HG03045 (cell line): ENCODE results near the gene CDK11A.
"Not testable (repeated sequence)": the region's sequence is repeated elsewhere in the genome, so short reads cannot be mapped to it uniquely, and the experiment has no call there.

Source experiments
- ATAC-seq: cut with Tn5 transposase; IDR thresholded peaks from one replicate; pipeline ENCODE4 v1.9.1; 2021; ENCODE audit warnings: mild to moderate bottlenecking, moderate library complexity; ENCODE audit not compliant: unreplicated experiment

Gene CDK11A

DNA sequence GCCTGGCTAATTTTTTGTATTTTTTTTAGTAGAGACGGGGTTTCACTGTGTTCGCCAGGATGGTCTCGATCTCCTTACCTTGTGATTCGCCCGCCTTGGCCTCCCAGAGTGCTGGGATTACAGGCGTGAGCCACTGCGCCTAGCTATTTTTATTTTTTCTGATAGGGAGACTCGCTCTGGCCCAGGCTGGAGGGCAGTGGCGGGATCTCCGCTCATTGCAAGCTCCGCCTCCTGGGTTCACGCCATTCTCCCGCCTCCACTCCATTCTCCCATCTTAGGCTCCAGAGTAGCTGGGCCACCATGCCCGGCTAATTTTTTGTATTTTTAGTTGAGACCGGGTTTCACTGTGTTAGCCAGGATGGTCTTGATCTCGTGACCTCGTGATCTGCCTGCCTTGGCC, 1.9 kb upstream of the CDK11A start:
- ATAC-seq, result not testable (repeated sequence)

DNA sequence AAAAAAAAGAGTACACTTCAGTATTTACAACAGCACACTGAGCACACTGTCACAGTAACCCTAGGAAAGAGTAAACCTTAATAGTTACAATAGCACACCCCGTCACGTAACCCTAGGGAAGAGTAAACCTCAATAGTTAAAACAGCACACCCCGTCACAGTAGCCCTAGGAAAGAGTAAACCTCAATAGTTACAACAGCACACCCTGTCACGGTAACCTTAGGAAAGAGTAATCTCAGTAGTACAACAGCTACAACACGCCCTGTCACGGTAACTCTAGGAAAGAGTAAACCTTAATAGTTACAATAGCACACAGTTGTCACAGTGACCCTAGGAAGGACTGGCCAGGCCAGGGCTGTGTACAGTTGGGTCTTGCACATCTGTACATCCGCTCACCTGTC, 3.0 kb downstream of the CDK11A start:
- no peak for ATAC-seq

DNA sequence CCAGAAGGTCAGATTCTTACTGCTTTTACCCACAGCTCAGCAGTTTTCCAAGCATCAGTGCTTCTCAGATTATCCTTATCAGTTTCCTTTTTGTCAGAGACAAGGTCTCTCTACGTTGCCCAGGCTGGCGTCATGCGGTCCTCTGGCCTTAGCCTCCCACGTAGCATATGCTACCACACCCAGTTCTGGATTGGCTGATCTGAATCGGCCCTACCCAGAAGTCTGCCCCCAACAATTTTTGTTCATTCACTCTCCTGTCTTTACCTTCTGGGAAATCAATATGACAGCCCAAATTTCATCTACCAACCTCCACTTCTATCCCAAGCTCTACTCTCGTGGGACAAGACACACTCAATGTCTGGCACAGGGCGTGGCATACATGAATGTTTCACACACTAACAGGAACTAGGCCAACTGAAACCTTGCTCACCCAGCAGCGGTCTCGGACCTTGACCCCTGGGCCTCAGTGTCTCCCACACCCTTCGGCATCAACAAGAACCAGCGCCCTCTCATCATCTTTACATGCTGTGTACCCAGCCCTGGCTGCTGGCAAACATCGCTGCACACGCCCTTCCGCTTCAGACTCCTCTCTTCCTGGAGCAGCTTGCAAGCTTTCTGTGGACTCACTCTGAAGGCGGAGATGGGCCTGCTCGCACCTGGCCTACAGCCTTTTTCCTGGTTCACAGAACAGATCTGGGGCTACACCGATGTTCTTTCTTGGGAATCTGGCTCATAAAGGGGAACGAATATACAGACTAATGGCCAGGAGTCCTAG, 8.9 kb downstream of the CDK11A start:
- ATAC-seq, result not testable (repeated sequence)

DNA sequence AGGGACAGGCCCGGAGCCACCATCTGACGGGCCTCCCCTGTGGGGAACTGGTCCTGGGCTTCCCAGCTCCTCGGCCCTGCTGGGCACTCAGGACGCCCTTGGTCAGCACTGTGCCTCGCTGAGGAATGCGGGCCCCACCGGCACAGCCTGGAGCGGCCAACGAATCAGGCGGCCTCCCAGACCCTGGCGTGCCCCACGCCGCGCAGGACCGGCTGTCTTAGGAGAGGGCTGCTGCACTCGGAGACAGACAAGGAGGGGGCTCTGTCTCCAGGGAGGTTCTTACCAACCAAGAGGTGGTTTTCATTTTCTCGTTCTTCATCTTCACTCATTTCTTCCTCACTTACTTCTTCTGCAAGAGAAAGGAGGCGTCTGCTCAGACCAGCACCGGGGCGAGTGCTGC, 16.3 kb downstream of the CDK11A start:
- not testable (repeated sequence) for ATAC-seq

DNA sequence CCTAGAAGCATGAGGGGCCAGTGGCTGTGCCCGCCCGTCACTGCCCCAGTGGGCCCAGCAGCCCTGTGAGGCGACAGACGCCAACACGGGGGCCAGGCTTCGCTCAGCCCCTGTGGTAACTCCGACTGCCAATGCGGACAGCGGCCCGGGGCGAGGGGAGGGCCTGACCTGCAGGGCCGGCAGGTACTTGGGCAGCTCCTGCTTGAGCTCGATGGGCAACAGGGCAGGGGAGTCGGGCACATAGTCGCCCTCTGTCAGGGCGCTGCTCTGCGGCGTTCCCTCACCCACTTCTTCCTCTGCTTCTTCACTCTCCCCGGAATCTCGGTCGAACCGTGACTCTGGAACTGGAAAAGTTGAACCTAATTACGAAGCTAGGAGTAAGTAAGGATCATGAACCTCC, 16.9 kb downstream of the CDK11A start:
- ATAC-seq, result not testable (repeated sequence)

DNA sequence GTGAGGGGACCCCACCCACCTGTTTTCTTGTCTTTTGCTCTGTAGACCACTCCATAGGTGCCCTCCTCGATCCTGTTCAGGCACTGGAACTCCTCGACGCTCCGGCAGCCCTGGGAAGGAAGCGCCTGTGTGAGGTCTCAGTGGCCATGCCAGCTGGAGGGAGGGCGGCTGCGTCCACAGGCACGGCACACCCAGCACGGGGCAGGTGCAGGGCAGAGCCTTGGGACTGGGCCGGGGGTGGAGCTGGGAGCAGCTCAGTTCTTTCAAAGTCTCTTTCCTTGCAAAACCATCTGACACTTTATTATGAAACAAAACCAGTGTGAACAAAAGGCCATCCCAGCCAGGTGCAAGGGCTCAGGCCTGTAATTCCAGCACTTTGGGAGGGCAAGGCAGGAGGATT, 18.5 kb downstream of the CDK11A start:
- ATAC-seq, result not testable (repeated sequence)

DNA sequence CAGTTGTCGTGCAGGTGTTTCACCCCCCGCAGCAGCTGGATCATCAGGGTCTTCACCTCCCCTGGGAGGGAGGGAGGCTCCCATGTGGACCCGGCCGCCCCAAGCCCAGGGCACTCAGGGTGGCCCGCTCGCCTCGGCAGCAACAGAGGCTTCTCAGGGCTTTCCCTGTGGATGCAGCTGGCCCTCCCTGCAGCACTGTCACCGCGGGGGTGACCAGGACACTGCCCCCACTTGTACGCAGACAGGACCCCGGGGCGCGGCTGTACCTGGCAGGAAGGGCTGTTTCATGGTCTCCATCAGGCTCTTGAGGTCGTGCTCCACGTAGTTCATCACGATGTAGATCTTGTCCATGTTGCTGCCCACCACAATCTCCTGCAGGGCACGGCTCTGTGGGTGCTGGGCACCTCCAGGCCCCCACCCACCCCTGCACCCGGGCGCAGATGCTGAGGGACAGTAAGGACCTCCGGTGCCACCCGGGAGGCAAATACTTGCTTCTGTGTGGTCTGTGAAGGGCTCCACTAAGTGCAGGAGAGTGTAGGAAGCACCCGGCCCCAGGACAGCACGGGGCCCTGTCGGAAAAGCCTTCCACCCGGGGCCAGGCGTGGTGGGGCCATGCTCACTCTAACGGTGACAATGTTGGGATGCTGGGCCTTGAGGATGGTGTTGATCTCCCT, 19.7 kb downstream of the CDK11A start:
- not testable (repeated sequence) for ATAC-seq

DNA sequence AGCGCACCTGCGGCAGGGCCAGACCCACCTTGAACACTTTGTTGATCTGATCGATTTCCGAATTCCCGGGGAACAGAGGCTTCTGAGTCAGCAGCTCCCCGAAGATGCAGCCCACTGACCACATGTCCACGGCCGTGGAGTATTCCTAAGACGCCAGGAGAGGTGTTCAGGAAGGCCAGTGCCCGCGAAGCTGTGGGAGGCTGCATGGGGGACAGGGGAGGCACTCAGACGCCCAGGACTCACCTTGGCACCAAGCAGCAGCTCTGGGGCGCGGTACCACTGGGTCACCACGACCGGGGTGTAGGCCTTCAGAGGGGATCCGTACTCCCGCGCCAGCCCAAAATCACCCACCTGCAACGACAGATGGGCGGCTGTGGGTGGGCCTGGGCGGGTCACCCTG, 20.4 kb downstream of the CDK11A start:
- no peak for ATAC-seq

DNA sequence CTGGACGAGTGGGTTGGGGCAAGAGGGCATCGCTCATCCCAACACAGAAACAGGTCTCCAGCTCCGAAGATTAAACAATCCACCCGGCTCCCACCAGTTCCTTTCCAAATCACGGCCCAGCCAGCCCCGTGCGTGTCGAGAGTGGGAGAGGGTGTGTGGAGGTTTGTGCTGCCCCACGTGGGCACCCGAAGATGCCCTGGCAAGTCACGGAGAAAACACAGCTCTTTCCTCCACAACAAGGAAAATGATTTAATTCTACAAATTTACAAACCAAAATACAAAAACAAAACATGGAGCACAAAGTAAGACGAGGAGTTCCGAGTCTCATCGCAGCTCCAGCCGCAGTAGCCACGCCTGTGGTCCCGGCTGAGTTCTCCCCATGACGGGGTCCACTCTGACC, 21.7 kb downstream of the CDK11A start:
- not testable (repeated sequence) for ATAC-seq

DNA sequence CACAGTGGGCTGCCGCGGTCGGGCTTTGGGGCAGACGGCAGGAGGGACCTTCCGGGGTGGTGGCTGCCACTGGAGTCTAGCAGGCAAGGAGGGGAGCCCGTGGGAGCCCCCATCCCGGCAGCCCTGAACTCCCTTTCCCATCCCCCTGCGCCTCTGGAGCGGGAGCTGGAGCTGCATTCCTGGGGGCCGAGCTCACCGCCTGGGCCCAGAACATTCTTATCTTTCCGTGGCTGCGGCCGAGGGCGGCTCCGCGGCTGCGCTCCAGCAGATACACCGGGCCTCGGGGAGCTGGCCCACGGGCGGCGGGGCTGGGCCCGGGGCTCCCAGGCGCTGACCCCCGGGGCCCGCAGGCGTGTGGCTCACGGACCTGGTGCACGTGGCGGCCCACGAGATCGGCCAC, 23.6 kb downstream of the CDK11A start:
- not testable (repeated sequence) for ATAC-seq

DNA sequence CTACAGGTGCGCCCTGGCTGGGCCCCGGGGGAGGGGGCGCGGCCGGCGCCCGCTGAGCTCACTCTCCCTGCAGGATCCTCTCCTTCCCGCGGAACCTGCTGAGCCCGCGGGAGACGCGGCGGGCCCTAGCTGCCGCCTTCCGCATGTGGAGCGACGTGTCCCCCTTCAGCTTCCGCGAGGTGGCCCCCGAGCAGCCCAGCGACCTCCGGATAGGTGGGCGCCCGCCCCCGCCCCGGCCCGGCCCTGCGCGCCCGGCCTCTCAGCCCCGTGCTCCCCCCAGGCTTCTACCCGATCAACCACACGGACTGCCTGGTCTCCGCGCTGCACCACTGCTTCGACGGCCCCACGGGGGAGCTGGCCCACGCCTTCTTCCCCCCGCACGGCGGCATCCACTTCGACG, 24.1 kb downstream of the CDK11A start:
- ATAC-seq, result not testable (repeated sequence)

DNA sequence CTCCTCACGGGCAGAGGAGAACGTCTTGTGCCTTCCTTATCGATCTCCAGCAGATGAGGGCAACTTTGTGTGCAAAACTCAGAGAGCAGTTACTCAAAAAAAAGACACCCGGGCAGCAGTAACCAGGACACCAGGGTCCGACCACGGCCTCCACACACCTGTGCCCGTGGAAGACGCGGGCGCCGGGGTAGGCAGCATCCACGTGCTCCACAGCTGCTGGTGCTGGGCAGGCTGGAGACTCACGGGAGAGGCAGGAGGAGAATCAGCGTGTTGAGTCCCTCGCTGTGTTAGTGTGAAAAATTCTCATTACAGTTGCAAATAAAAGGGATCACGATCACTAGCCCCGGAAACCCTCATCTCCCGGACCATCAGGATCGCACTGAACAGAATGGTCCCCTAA, 25.1 kb downstream of the CDK11A start:
- not testable (repeated sequence) for ATAC-seq

DNA sequence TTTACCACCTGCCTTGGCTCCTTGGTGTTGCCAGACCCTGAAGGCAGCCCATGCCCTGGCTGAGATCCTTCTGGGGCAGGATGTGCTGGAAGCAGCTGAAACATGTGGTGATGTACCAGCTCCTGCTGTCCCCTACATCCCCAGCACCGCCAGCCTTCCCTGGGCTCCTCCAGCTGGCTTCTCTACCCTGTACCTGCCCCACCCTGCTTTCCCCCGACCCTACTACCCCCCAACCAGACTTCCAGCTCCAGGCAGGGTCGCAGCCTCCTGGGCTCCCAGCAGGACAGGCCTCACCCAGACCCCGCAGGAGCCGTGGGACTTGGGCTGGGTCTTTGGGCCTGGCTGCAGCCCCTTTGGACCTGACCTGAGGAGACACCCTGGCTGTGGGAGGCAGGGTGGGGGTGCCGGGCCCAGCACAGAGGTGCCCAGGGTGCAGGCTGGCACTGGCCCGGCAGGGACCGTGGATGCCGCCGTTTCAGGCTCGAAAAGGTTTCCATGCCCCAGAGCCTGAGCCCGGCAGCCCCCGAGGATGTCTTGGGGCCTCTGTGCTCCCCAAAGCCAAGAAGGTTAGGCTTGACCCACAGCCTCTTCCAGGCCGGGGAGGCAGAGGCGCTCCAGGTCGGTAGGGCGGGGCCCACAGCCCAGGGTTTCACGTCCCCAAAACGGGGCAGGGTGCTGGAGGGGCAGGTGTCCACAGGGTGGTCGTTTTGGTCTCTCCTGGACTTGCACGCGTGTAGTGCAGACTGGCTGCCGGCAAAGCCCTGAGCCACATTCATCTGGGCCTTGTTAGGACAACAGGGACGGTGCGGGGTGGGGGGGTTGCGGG, 26.6 kb downstream of the CDK11A start:
- not testable (repeated sequence) for ATAC-seq

DNA sequence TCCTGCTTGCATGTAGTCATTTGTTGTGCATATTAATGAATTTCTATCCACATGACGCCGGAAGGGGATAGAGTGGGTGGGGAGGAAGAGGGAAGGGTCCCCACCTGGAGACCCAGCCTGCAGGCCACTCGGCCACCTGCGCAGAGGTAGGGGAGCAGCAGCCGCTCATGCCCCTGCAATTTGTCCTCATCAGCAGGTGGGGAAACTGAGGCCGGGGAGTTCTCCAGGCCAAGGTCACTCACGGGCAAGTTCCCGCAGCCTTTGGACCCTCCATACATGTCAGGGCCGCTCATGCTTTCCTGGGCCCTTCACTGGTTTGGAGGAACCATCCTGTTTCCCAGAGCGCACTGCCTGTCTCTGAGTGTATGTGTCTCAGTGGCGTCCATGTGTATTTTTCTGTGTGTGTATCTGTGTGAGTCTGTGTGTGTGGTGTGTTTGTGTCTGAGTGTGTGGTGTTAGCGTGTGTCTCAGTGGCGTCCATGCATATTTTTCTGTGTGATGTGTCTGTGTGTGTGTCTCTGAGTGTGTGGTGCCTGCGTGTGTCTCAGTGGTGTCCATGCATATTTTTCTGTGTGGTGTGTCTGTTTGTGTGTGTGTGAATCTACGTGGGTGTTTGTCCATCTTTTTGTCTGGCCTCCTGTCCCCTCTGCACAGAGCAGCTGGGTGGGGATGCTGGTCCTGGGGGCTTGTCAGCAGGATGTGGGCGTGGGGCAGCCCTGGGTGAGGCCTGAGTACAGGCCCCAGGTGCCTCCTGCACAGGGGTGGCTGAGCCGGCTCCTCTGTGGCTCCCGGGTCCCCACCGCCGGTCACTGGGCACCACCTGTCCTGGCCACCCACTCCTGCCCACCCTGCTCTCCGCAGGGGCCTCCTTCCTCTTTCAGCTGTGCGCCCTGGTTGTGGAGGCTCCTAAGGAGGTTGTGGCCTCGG, 27.5 kb downstream of the CDK11A start:
- ATAC-seq, result not testable (repeated sequence)

DNA sequence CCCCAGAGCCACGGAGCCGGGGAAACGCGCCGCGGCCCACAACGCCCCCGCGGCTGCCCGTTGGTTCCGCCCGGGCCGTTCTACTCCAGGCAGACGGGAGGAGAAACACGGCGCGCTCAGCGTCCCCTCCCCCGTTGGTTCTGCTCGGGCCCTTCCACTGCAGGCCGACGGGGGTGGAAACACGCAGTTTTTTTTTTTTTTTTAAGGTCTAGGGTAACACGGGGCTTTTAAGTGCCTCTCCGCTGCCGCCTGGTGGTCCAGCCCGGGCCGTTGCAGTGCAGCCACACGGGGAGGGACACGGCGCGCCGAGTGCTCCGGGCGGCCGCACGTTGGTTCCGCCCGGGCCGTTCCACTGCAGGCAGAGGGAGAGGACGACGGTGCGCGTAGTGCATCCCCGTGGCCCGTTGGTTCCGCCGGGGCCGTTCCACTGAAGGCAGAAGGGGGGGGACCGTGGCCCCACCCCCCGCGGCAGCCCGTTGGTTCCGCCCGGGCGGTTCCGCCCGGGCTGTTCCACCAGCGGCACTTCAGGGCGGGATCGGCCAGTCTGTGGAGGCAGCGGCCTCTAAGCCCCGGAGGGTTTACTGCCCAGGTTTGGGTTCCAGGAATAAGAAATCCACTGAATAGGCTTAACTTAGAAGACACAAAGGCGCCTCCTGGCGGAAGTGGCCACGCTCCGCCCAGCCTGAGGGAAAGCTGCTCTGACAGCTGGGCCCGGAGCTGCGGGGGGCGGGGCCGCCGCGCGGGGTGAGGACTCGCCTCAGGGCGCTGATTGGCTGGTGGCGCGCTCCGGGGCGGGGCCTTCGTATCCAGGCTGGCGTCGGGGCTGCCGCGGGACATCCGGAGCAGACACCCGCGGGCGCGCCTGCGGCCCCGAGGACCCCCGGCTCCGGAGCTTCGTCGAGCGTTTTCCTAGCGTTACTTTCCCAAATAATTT, 31.2 kb downstream of the CDK11A start, which contains the start of gene SLC35E2B:
Gene SLC35E2B (minus strand): TSS at position 82 of the 934 bp plus-strand sequence. CDS start 16,096 bp downstream, outside the sequence.
- ATAC-seq, result peak; percentile 76

DNA sequence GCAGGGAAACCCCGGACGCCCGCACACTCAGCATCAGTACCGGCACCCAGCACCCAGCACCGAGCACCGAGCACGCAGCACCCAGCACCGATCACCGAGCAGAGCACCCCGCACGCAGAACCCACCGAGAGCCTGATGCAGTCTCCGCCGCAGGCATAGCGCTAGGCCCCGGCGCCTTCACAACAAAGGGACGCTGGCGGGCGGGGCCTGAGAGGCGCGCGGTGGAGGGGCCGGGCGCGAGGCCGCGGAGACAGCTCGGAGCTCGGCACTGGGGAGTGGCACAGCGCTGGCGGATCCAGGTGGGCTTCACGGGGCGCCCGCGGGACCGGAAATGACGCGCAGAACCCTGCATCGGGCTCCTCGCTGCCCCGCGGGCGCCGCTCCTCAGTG, 31.8 kb downstream of the CDK11A start:
- ATAC-seq, result peak; percentile 47

DNA sequence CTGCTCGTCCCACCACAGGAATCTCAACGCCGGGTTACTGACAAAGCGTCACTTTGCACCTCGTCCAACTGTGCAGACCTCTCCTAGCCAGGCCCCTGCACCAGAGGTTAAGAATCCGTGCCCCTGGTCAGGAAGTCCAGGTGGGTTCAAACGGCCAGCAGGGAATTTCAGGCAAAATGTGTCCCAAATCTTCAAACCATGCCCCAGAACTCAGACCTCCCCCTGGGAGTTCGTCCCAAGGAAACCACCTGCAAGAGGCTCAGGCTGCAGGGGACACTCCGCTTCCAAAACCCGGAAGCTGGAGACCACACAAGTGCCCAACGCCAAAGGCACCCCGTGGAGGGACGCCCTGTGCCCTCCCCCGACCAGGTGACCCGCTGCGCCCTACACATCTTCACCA, 32.7 kb downstream of the CDK11A start:
- not testable (repeated sequence) for ATAC-seq

DNA sequence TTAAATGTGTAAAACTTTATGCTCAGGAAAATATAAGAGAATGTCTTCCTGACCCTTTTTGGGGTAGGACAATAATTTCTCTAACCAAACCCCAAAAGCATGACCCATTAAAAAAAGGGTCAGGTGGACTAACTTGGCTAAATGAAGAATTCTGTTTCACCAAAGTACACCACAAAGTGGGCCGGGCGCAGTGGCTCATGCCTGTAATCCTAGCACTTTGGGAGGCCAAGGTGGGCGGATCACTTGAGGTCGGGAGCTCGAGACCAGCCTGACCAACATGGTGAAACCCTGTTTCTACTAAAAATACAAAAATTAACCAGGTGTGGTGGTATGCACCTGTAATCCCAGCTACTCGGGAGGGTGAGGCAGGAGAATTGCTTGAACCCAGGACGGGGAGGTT, 34.6 kb downstream of the CDK11A start:
- not testable (repeated sequence) for ATAC-seq

DNA sequence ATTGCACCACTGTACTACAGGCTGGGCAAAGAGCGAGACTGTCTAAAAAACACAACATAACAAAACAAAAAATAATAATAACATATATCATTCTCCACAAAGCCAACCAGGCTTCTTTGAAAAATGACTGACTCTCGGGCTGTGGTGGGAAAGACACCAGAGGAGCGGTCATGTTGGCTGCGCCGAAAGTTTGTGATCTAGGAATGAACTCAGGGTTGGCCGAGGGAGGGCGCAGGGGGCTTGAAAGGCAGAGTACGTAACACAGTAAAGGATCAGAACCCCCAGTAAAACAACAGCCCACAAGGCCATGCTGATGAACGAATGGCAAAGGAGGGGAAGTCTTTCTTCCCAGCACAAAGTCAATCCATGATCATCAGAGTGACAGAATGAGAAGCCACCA, 36.3 kb downstream of the CDK11A start:
- no peak for ATAC-seq
